Erythroblast (primary cell): ENCODE results near the gene SLC6A7.

ENCODE experiments used
- GATA1 ChIP-seq: IDR thresholded peaks from 2 replicates; pipeline ENCODE4 v1.6.1; 2011; ENCODE audit warnings: low read depth, mild to moderate bottlenecking, control low read depth, low read length, moderate library complexity
- POLR2A ChIP-seq: IDR thresholded peaks from 2 replicates; pipeline ENCODE4 v1.6.1; 2011; ENCODE audit warnings: mild to moderate bottlenecking, low read length

GRCh38 chr5:150218693-150219035 lies 28.8 kb downstream of the SLC6A7 start:
- TF ChIP-seq POLR2A (no peak), GATA1 (no peak)
